ENCODE measurements around the gene NKX1-1. TPM values are rescaled to one million over a fixed set of nuclear protein-coding genes. Genes with fewer than 3 reads are reported as not detected.

The NKX1-1 gene
- total RNA-seq, 1 experiment from 2014 or later: not detected

GRCh38 chr4:1407657-1408333 lies 1.6 kb upstream of the NKX1-1 start:
- in situ Hi-C loops (cut with HindIII; ENCODE audit: low pct_unique_long_range_greater_than_20kb, low sequenced_read_pairs): no loop called here
- DNase-seq (ENCODE audit: low read depth): no peak

GRCh38 chr4:1406981-1407656 lies 877 bp upstream of the NKX1-1 start:
- DNase-seq (ENCODE audit: low read depth): no peak
- in situ Hi-C loops (cut with HindIII; ENCODE audit: low pct_unique_long_range_greater_than_20kb, low sequenced_read_pairs): no loop called here

GRCh38 chr4:1405636-1406393 lies 427 bp downstream of the NKX1-1 start:
- in situ Hi-C loops (cut with HindIII; ENCODE audit: low pct_unique_long_range_greater_than_20kb, low sequenced_read_pairs): no loop called here

DNA sequence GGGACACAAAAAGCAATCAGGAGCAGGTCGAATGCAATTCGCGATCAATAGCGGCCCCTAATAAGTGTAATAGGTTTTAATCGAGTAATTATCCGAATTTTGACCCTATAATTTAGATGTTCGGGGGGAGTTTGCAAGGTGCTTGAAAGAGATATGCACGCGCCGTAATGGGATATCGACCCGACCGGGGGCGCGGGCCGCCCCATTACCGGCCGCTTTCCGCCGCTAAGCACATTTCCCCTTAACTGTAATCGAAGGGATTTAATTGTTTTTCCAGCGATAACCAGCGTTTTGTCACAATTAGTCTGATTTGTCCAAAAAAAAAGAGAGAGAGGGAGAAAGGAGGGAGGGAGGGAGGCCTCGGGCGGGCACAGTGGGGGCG lies 997 bp downstream of the NKX1-1 start:
- DNase-seq (ENCODE audit: low read depth): no peak
- in situ Hi-C loops (cut with HindIII; ENCODE audit: low pct_unique_long_range_greater_than_20kb, low sequenced_read_pairs): no loop called here

More at GRCh38 chr4:1405636-1406393, 427 bp downstream of the NKX1-1 start:
- no peak for DNase-seq (ENCODE audit: low read depth)

DNA sequence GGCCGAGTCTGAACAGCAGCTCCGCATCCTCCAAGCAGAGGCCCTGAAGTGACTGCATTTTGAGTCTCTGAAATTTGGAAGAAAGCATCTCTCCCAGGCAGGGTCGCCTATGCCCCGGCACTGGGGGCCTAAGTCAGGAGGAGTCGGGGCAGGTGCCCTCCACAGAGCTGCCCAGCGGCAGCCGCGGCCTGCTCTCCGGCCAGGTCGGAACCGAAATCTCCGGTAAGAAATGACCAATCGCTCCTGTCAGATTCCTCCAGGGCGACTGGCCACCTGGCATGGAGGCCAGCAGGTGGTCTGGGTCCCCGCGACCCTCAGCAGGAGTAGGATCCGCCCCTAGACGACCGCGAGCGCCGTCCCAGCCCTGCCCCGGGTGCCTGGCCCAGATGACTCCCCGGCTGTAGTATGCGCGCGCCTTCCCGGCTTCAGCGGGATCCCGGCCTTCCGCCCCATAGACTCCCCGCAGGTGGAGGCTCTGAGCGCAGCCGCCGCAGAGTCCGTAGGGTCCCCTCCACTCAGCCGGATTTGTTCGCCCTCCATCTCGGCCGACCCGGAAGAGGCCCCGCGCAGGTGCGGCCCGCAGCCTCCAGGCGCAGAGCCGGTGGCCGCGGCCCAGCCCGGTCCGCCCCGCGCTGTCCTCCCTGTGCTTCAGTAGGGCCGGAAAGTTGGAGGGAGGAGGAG lies 1.5 kb downstream of the NKX1-1 start:
- DNase-seq (ENCODE audit: low read depth): no peak
- in situ Hi-C loops (cut with HindIII; ENCODE audit: low pct_unique_long_range_greater_than_20kb, low sequenced_read_pairs): no loop called here

- in situ Hi-C loops (cut with HindIII; ENCODE audit: low pct_unique_long_range_greater_than_20kb, low sequenced_read_pairs): no loop called here
- no peak for DNase-seq (ENCODE audit: low read depth)
These were observed 2.4 kb downstream of the NKX1-1 start for GRCh38 chr4:1403591-1404572.

GRCh38 chr4:1403177-1403583 lies 3.1 kb downstream of the NKX1-1 start:
- in situ Hi-C loops (cut with HindIII; ENCODE audit: low pct_unique_long_range_greater_than_20kb, low sequenced_read_pairs): no loop called here
- DNase-seq (ENCODE audit: low read depth): no peak

DNA sequence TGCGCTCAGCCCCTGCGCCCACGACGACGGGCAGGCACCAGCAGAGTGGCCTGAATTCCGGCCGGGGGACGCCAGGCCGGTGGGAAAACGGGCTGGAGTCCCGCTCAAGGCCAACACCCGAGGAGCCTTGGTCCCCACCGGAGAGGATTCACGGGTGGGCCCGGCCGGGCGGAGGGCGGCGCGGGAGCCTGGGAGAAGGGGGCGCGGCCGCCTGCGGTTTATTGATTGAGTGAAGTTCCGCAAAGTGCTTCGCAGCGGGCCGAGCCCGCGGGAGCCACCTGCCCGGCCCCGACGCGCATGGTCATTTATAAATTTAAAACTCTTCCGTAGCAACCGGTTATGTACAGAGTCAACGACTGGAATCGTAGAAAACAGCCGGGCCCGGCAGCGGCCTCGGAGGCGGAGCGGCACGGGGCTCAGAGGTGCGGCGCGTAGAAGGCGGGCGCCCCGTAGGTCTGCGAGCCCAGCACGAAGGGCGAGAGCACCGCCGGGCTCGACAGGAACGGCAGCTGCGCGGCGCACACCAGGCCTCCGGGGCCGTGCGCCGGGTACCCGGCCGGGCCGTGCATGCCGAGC lies 3.6 kb downstream of the NKX1-1 start:
- no peak for DNase-seq (ENCODE audit: low read depth)
- in situ Hi-C loops (cut with HindIII; ENCODE audit: low pct_unique_long_range_greater_than_20kb, low sequenced_read_pairs): no loop called here

DNA sequence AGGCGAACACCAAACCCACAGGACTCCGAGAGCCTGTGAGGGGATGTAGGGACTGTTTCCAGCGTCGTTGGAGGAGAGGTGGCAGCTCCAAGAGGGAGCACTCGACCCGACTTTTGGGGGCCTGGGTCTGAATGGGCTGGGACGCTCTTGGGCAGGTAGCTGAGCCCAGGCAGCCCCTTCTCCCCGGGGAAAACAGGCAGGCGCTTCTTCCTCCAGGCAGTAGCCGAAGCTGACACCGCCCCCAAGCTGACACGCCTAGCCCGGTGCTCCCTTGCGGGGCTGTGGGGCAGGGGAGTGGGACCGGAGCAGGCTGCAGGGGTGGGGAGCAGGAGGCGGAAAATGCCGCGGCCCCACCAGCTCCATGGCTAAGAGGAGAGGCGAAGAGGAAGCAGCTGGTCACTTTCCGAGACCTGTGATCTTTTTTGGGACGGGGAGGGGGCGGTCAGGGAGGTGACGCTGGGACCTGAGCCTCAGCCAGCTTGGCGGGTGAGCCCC lies 4.2 kb downstream of the NKX1-1 start:
- in situ Hi-C loops (cut with HindIII; ENCODE audit: low pct_unique_long_range_greater_than_20kb, low sequenced_read_pairs): no loop called here
- no peak for DNase-seq (ENCODE audit: low read depth)

DNA sequence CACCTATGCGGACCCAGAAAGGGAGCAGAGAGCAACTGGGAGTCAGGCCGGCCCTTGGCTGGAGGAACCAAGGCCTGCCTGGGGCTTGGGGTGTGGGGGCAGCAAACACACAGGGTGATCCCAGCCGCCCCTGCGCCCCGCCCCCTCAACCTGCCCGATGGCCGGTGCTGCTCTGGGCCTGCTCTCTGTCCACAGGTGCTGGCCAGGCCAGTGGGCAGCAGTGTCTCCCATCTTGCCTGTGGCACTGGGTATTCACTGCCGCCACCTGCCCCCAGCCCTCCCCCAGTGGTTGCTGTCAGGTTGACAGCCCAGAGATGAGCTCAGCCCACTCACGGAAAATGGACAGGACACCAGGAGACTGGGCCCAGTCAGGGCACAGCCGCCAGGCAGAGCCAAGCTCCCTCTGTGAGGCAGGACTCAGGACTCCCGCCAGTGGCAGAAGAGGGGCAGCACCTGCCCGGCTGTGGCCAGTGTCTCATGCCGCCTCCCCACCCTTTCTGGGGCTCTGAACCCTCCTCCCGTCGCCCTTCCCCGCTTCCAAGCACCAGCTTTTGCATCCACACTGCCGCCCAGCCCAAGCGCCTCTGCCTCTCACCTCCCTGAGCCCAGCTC lies 4.7 kb downstream of the NKX1-1 start:
- no peak for DNase-seq (ENCODE audit: low read depth)

GRCh38 chr4:1400831-1401408 lies 5.3 kb downstream of the NKX1-1 start:
- in situ Hi-C loops (cut with HindIII; ENCODE audit: low pct_unique_long_range_greater_than_20kb, low sequenced_read_pairs): no loop called here
- DNase-seq (ENCODE audit: low read depth): no peak

More for the DNA sequence above, 4.7 kb downstream of the NKX1-1 start:
- in situ Hi-C loops (cut with HindIII; ENCODE audit: low pct_unique_long_range_greater_than_20kb, low sequenced_read_pairs): no loop called here

GRCh38 chr4:1400191-1400805 lies 5.9 kb downstream of the NKX1-1 start:
- no peak for DNase-seq (ENCODE audit: low read depth)
- in situ Hi-C loops (cut with HindIII; ENCODE audit: low pct_unique_long_range_greater_than_20kb, low sequenced_read_pairs): no loop called here

DNA sequence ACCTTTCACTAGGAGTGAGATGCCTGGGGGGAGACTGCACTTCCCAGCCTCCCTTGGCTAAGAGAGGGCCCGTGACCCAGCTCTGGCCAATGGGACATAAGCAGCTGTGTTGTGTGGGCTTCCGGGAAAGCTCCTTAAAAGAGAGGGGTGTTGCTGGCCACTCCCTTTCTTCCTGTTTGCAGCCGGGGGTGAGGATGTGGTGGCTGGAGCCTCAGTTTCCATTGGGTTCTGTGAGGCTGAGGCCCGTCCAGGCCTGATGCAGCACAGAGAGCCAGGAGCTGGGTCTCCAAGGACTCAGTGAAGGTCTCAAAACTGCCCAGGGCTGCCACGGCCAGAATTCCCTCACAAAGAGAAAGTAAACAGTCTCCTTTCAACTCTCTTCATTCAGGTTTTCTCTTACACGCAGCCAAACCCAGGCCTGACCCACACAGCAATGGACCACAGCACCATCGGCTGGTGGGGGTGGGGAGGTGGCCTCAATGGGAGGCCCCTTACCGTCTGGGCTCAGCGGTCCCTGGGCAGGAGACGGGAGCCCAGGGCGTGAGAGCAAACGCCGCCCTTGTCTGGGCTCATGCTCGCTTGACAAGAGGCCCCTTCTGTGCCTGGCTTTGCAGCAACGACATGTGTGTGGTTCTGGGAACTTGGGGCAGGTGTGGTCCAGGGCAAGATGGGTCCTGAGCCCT lies 6.6 kb downstream of the NKX1-1 start:
- no peak for DNase-seq (ENCODE audit: low read depth)
- in situ Hi-C loops (cut with HindIII; ENCODE audit: low pct_unique_long_range_greater_than_20kb, low sequenced_read_pairs): no loop called here

DNA sequence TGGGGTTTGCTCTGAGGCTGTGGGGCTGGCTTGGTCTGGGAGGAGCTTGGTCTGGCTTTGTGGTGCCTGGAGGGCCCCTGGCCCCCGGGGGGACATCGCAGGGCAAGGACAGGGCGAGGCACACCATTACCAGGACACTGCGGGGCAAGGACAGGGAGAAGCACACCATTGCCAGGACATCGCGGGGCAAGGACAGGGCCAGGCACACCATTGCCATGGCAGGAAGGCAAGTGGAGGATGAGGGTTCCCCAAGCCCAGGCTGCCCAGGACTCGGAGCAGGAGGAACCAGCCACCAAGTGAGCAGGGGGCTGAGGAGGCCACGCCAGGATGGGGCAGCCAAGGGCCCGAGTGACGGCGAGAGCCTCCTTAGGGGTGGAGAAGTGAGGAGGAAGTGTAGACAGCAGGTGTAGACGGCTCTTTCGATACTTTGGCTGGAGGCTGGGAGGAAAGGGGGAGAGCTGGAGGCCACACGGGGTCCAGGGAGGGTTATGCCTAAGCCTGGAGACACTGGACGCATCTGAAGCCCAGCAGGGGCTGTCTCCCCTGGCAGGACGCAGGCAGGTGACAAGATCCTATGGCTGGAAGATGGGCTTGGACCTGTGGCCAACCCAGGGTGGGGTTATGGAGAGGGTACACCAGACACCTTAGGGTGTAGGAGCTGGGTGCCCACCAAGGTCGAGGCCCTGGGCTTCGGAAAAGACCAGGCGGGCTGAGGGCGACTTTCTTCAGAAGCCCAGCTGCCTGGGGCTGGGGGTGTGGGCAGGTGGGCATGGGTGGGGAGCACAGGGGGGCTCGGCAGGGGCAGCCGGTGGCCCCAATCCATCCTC lies 7.3 kb downstream of the NKX1-1 start:
- in situ Hi-C loops (cut with HindIII; ENCODE audit: low pct_unique_long_range_greater_than_20kb, low sequenced_read_pairs): no loop called here
- DNase-seq (ENCODE audit: low read depth): no peak
